Mesendoderm (in vitro differentiated cells): ENCODE measurements around the gene ALDH3B1.

Experiments used
- DNase-seq: peaks from one replicate; pipeline ENCODE4 v3.0.0; 2013
- H2AK5ac ChIP-seq: 2 replicates; pipeline ENCODE4 v1.6.1; 2013; ENCODE audit warnings: low read length, inconsistent platforms
- H2BK120ac ChIP-seq: 2 replicates; pipeline ENCODE4 v1.6.1; 2013; ENCODE audit warnings: low read depth, mild to moderate bottlenecking, low read length, moderate library complexity, mixed read lengths
- H2BK15ac ChIP-seq: replicated peaks from 2 replicates; pipeline ENCODE4 v1.6.1; 2013; ENCODE audit warnings: low read depth, mild to moderate bottlenecking, moderate library complexity
- H2BK5ac ChIP-seq: 2 replicates; pipeline ENCODE4 v1.6.1; 2013; ENCODE audit warnings: low read length, inconsistent platforms
- H3K18ac ChIP-seq: 2 replicates; pipeline ENCODE4 v1.6.1; 2013; ENCODE audit warnings: mild to moderate bottlenecking, low read length, mixed read lengths
- H3K23ac ChIP-seq: one replicate; pipeline ENCODE4 v1.6.1; 2013; ENCODE audit warnings: low read length
- H3K27ac ChIP-seq: 2 replicates; pipeline ENCODE4 v1.5.1; 2013; ENCODE audit warnings: low read depth, mild to moderate bottlenecking, inconsistent platforms, low read length, moderate library complexity
- H3K27me3 ChIP-seq: 2 replicates; pipeline ENCODE4 v1.6.1; 2013; ENCODE audit warnings: low read length, control low read depth, mild to moderate bottlenecking, inconsistent platforms; ENCODE audit not compliant: insufficient read depth, poor library complexity
- H3K36me3 ChIP-seq: 2 replicates; pipeline ENCODE4 v1.6.1; 2013; ENCODE audit warnings: low read length, inconsistent platforms; ENCODE audit not compliant: control insufficient read depth, insufficient read depth
- H3K4ac ChIP-seq: one replicate; pipeline ENCODE4 v1.6.1; 2013; ENCODE audit warnings: low read depth, mild to moderate bottlenecking, low read length, moderate library complexity
- H3K4me1 ChIP-seq: 2 replicates; pipeline ENCODE4 v1.6.1; 2013; ENCODE audit warnings: low read depth, low read length, inconsistent platforms; ENCODE audit not compliant: control insufficient read depth
- H3K4me2 ChIP-seq: 2 replicates; pipeline ENCODE4 v1.6.1; 2013; ENCODE audit warnings: low read length
- H3K4me3 ChIP-seq: 2 replicates; pipeline ENCODE4 v1.5.1; 2013; ENCODE audit warnings: mild to moderate bottlenecking, low read length
- H3K56ac ChIP-seq: one replicate; pipeline ENCODE4 v1.6.1; 2013; ENCODE audit warnings: low read length
- H3K79me1 ChIP-seq: 2 replicates; pipeline ENCODE4 v1.6.1; 2013; ENCODE audit warnings: low read length, inconsistent platforms
- H3K79me2 ChIP-seq: 2 replicates; pipeline ENCODE4 v1.6.1; 2013; ENCODE audit warnings: mild to moderate bottlenecking, low read length; ENCODE audit not compliant: control insufficient read depth, insufficient read depth
- H3K9ac ChIP-seq: 2 replicates; pipeline ENCODE4 v1.6.1; 2013; ENCODE audit warnings: low read length, inconsistent platforms
- H4K5ac ChIP-seq: one replicate; pipeline ENCODE4 v1.6.1; 2013; ENCODE audit warnings: low read length
- H4K8ac ChIP-seq: one replicate; pipeline ENCODE4 v1.6.1; 2013; ENCODE audit warnings: low read depth, mild to moderate bottlenecking, control low read depth, low read length, moderate library complexity
- WGBS: extraction: QIAGEN DNeasy Blood & Tissue Kit; methylation state at CpG from one replicate; pipeline ENCODE4 v1.1.7; 2013; ENCODE audit warnings: low lambda C conversion rate, missing lambda C conversion rate; ENCODE audit not compliant: insufficient coverage; ENCODE audit errors: extremely low coverage; 5-methylcytosine and 5-hydroxymethylcytosine counted together

Gene ALDH3B1

DNA sequence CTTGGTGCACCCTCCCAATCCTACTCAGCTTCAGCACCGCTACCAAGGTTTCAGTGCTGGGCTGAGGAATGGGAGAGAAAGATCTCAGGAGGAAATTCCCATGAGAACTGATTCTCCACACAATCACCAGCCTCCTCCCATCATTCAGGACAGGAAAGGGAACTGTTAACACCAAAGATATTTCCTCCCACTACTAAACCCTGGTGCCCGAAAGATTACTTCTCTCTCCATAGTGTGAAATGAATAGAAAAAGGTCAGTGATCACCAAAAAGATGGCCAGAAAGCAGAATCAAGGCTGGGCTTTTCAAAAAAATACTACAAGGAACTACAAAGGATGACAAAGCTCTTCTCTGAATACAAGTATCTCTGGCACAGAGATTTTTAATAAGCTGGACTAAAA, 54.8 kb downstream of the ALDH3B1 start:
- Histone ChIP-seq H3K79me2 (no peaks in the 10 kb centered on the region), H2AK5ac (no peak overlapping the region), H3K23ac (no peak overlapping the region), H3K27ac (no peak overlapping the region), H3K36me3 (peaks cover 20% of the 10 kb centered on the region), H3K9ac (no peak overlapping the region), H3K27me3 (no peaks in the 10 kb centered on the region), H3K4me2 (no peak overlapping the region), H4K8ac (no peak overlapping the region), H3K79me1 (no peaks in the 10 kb centered on the region), H2BK120ac (no peak overlapping the region), H3K4ac (no peak overlapping the region), H2BK5ac (no peak overlapping the region), H3K56ac (no peak overlapping the region), H3K4me3 (no peak overlapping the region), H2BK15ac (no peak overlapping the region), H3K4me1 (no peaks in the 10 kb centered on the region), H4K5ac (no peak overlapping the region), H3K18ac (no peak overlapping the region)
- DNase-seq: no peak
- no CpG with 5 or more reads among the region's 2 CpGs for WGBS

DNA sequence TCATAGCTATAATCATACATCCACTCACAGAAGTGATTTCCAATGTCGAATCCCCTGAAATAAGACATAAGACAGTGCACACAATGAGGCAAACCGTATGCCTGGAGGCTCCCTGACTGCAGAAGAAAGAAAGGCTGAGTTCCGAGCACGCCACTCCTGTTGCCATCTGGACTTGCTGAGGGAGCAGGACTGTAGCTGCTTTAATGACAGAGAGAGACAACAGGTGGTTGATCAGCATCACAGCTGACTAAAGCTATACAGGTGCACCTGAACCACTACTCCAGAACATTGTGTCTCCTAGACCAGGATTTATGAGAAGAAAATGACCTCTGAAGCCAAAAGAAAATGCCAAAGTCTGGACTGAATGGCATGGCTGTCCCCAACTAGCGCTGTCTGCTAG, 55.7 kb downstream of the ALDH3B1 start:
- H3K79me2 ChIP-seq: no peaks in the 10 kb centered on the region
- peaks cover 22% of the 10 kb centered on the region for H3K36me3 ChIP-seq
- H3K4me1 ChIP-seq: no peaks in the 10 kb centered on the region
- H3K9ac ChIP-seq: no peak overlapping the region
- no peak overlapping the region for H3K56ac ChIP-seq
- no peak overlapping the region for H3K4me2 ChIP-seq
- H2BK15ac ChIP-seq: no peak overlapping the region
- H2BK120ac ChIP-seq: no peak overlapping the region
- no peak overlapping the region for H3K4ac ChIP-seq
- no CpG with 5 or more reads among the region's 5 CpGs for WGBS
- H3K79me1 ChIP-seq: no peaks in the 10 kb centered on the region
- H4K5ac ChIP-seq: no peak overlapping the region
- no peak overlapping the region for H3K23ac ChIP-seq
- no peak for DNase-seq
- H3K27ac ChIP-seq: no peak overlapping the region
- H3K4me3 ChIP-seq: no peak overlapping the region
- no peak overlapping the region for H4K8ac ChIP-seq
- H3K27me3 ChIP-seq: no peaks in the 10 kb centered on the region
- no peak overlapping the region for H3K18ac ChIP-seq
- no peak overlapping the region for H2AK5ac ChIP-seq
- H2BK5ac ChIP-seq: no peak overlapping the region

DNA sequence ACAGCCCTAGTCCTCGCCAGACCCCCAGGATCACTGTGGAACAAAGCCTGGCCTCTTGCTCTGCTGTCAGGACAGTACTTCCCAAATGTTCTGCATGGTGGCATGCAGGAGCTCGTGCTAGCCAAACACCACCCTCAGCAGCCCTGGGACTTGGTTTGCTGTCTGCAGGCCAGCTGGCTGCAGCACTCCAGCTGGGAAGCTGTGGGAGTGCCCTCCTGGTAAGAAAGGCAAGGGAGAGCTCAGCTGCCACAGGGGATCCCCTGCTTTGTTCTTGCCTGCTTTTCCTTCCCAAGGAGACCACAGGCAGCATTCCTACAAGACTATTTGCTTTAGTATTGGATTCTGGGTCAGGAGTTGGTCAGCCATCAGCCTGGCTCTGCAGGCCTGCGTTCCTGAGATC, 56.6 kb downstream of the ALDH3B1 start:
- no peak overlapping the region for H3K56ac ChIP-seq
- H3K4me3 ChIP-seq: no peak overlapping the region
- H3K36me3 ChIP-seq: peaks cover 18% of the 10 kb centered on the region
- H3K4ac ChIP-seq: no peak overlapping the region
- H3K27me3 ChIP-seq: no peaks in the 10 kb centered on the region
- H3K4me2 ChIP-seq: no peak overlapping the region
- H2BK120ac ChIP-seq: no peak overlapping the region
- H3K27ac ChIP-seq: no peak overlapping the region
- DNase-seq: no peak
- no peak overlapping the region for H3K23ac ChIP-seq
- no peak overlapping the region for H2AK5ac ChIP-seq
- no peaks in the 10 kb centered on the region for H3K79me1 ChIP-seq
- H3K79me2 ChIP-seq: no peaks in the 10 kb centered on the region
- no peak overlapping the region for H3K18ac ChIP-seq
- H2BK5ac ChIP-seq: no peak overlapping the region
- H4K5ac ChIP-seq: no peak overlapping the region
- no peak overlapping the region for H2BK15ac ChIP-seq
- no CpG with 5 or more reads among the region's 3 CpGs for WGBS
- no peak overlapping the region for H3K9ac ChIP-seq
- H3K4me1 ChIP-seq: no peaks in the 10 kb centered on the region
- H4K8ac ChIP-seq: no peak overlapping the region

DNA sequence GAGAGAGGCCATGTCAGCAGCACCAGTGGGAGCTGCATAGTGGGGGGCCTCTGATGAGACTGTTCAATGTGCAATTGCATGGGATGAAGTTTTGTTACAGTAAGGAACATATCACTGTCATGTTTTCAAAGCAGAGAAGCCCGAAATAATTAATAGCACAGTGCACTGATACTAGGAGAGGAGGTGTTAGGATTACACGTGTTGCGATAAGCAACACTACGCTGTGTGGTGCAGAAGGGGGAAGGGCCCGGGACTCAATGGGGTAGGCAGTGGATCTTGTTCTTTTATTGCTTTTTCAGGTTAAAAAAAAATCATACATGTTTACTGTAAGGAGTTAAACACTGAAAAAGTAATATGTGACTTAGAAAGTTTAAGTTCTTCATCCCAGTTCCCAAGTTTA, 57.9 kb downstream of the ALDH3B1 start:
- no CpG with 5 or more reads among the region's 5 CpGs for WGBS
- H3K23ac ChIP-seq: no peak overlapping the region
- no peak overlapping the region for H4K8ac ChIP-seq
- no peak overlapping the region for H3K27ac ChIP-seq
- H3K79me1 ChIP-seq: no peaks in the 10 kb centered on the region
- no peak for DNase-seq
- H2AK5ac ChIP-seq: no peak overlapping the region
- H2BK120ac ChIP-seq: no peak overlapping the region
- no peak overlapping the region for H3K18ac ChIP-seq
- H3K27me3 ChIP-seq: no peaks in the 10 kb centered on the region
- H3K4me2 ChIP-seq: no peak overlapping the region
- H3K4me3 ChIP-seq: no peak overlapping the region
- no peaks in the 10 kb centered on the region for H3K4me1 ChIP-seq
- peaks cover 13% of the 10 kb centered on the region for H3K36me3 ChIP-seq
- H4K5ac ChIP-seq: no peak overlapping the region
- H3K4ac ChIP-seq: no peak overlapping the region
- no peak overlapping the region for H3K56ac ChIP-seq
- no peak overlapping the region for H3K9ac ChIP-seq
- no peak overlapping the region for H2BK5ac ChIP-seq
- H3K79me2 ChIP-seq: no peaks in the 10 kb centered on the region
- no peak overlapping the region for H2BK15ac ChIP-seq

DNA sequence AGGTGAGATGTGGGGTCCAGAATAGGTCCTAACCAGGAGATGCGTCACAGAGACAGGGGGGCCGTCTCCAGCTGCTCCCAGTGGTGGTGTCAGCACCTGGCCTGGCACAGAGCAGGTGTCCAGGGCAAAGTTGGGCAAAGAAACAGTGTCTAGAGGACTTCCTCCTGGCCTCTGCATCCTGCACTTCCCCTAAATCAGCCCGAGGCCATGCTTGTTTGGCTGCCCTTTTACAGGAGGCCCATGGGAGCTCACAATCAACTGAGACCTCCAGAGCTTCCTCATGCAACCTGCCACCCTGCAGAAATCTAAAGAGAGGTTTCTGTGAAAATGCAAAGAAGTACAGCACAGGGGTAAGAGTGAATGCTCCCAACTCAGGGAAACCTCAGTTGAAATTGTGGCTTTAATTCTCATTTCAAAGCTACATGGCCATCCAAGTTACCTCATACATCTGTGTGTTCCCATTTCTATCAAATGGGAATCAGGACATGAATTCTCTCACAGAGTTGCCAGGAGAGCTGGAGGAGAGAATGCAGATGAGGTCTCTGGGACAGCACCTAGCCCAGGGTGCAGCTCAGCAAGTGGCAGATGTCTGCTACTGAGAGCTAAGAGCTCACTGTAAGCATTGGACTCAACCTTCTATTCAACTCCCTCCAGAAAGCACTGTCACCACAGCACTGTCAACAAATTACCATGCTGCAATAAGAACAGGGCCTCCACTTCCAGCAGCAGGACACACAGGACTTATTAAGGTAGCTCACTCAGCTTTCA, 61.3 kb downstream of the ALDH3B1 start:
- WGBS: no CpG with 5 or more reads among the region's 3 CpGs
- H3K36me3 ChIP-seq: peaks cover 9% of the 10 kb centered on the region
- no peak overlapping the region for H4K5ac ChIP-seq
- H3K4ac ChIP-seq: no peak overlapping the region
- peaks cover 2% of the 10 kb centered on the region for H3K79me2 ChIP-seq
- H2BK15ac ChIP-seq: no peak overlapping the region
- no peak for DNase-seq
- no peak overlapping the region for H2AK5ac ChIP-seq
- no peak overlapping the region for H3K9ac ChIP-seq
- no peak overlapping the region for H3K23ac ChIP-seq
- H3K4me1 ChIP-seq: no peaks in the 10 kb centered on the region
- H3K4me3 ChIP-seq: no peak overlapping the region
- H2BK120ac ChIP-seq: no peak overlapping the region
- no peak overlapping the region for H4K8ac ChIP-seq
- no peak overlapping the region for H3K27ac ChIP-seq
- no peak overlapping the region for H3K4me2 ChIP-seq
- H3K79me1 ChIP-seq: peaks cover 5% of the 10 kb centered on the region
- H3K56ac ChIP-seq: no peak overlapping the region
- no peak overlapping the region for H2BK5ac ChIP-seq
- H3K27me3 ChIP-seq: no peaks in the 10 kb centered on the region
- no peak overlapping the region for H3K18ac ChIP-seq
